Calu3 (cell line): ENCODE results near the gene KRTAP4-8. TPM values are rescaled to one million over a fixed set of nuclear protein-coding genes. Genes with fewer than 3 reads are reported as not detected.
"Not testable (repeated sequence)": the region's sequence is repeated elsewhere in the genome, so short reads cannot be mapped to it uniquely, and the experiment has no call there.

Source experiments
- BruUV-seq: library from RNA; stranded (reverse); fragments of 400-500 nt; replicated peaks from 2 replicates; lab custom pipeline; 2021; lab: Mats Ljungman, UMichigan
- CTCF ChIA-PET: fragments of 300-600 bp; sonication (Branson Sonifier 250); formaldehyde crosslinking; loops from one replicate; lab custom pipeline; 2022; ENCODE audit warnings: antibody characterized with exemption; lab: Charles Lee
- DNase-seq: peaks from one replicate; pipeline ENCODE4 v3.0.0; 2022
- H3K27ac Mint-ChIP-seq: one replicate; pipeline ENCODE4 v1.8.0; 2022; ENCODE audit warnings: mixed read lengths; ENCODE audit not compliant: unreplicated experiment
- H3K27me3 Mint-ChIP-seq: one replicate; pipeline ENCODE4 v1.8.0; 2022; ENCODE audit warnings: mixed read lengths; ENCODE audit not compliant: unreplicated experiment
- H3K36me3 Mint-ChIP-seq: one replicate; pipeline ENCODE4 v1.8.0; 2022; ENCODE audit warnings: mild to moderate bottlenecking, moderate library complexity, mixed read lengths; ENCODE audit not compliant: insufficient read depth, unreplicated experiment
- H3K4me1 Mint-ChIP-seq: one replicate; pipeline ENCODE4 v1.8.0; 2022; ENCODE audit warnings: mild to moderate bottlenecking, low read depth, mixed read lengths; ENCODE audit not compliant: unreplicated experiment
- H3K4me3 Mint-ChIP-seq: one replicate; pipeline ENCODE4 v1.8.0; 2022; ENCODE audit warnings: mild to moderate bottlenecking, low read depth, moderate library complexity, mixed read lengths; ENCODE audit not compliant: unreplicated experiment
- H3K9me3 Mint-ChIP-seq: one replicate; pipeline ENCODE4 v1.8.0; 2022; ENCODE audit warnings: low read depth, mixed read lengths; ENCODE audit not compliant: unreplicated experiment
- intact Hi-C: fragments of 100-400 bp; cut with micrococcal nuclease; formaldehyde crosslinking; loops from one replicate; pipeline ENCODE4 v1.10.0; 2022; ENCODE audit not compliant: unreplicated experiment
- total RNA-seq: library from RNA; stranded (reverse); gene quantifications from 2 replicates; pipeline ENCODE4 v1.2.3, GENCODE V29; 2022
- TF ChIP-seq, protein P1 (sequence below): fragments of 200-600 bp; IDR thresholded peaks from one replicate; pipeline ENCODE4 v1.8.0; 2022; ENCODE audit warnings: antibody characterized with exemption; ENCODE audit not compliant: unreplicated experiment

Gene KRTAP4-8
- total RNA-seq, 1 experiment from 2014 or later, result not detected

DNA sequence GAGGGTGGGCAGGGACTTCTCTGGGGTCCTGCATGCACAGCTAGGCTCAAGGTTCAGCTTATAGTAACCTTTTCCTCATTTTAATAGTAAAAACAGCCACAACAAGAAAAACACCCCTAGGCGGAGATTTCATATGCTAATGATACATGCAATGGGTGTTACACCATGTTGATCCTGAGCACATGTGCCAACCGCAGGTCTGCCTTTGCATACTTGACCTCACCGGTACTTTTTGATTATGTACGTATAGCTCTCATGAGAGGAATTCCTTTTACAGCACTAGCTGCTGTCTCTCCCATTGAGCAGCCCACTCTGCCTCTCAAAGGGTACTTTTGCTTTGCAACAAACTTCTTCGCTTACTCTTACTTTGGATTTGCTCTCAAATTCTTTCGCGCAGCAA lies 1.9 kb downstream of the KRTAP4-8 start:
- H3K27me3 Mint-ChIP-seq, result no peaks in the 10 kb centered on the region
- no TSS peak for BruUV-seq
- CTCF ChIA-PET, result no interaction called here
- H3K4me3 Mint-ChIP-seq, result no peak overlapping the region
- no peak for DNase-seq
- H3K27ac Mint-ChIP-seq, result no peak overlapping the region
- TF ChIP-seq, protein P1, sequence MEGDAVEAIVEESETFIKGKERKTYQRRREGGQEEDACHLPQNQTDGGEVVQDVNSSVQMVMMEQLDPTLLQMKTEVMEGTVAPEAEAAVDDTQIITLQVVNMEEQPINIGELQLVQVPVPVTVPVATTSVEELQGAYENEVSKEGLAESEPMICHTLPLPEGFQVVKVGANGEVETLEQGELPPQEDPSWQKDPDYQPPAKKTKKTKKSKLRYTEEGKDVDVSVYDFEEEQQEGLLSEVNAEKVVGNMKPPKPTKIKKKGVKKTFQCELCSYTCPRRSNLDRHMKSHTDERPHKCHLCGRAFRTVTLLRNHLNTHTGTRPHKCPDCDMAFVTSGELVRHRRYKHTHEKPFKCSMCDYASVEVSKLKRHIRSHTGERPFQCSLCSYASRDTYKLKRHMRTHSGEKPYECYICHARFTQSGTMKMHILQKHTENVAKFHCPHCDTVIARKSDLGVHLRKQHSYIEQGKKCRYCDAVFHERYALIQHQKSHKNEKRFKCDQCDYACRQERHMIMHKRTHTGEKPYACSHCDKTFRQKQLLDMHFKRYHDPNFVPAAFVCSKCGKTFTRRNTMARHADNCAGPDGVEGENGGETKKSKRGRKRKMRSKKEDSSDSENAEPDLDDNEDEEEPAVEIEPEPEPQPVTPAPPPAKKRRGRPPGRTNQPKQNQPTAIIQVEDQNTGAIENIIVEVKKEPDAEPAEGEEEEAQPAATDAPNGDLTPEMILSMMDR, result no peak
- H3K9me3 Mint-ChIP-seq, result peaks cover 3% of the 10 kb centered on the region
- peaks cover 41% of the 10 kb centered on the region for H3K4me1 Mint-ChIP-seq
- no peaks in the 10 kb centered on the region for H3K36me3 Mint-ChIP-seq
- intact Hi-C loops, result no loop called here

- peaks cover 37% of the 10 kb centered on the region for H3K4me1 Mint-ChIP-seq
- BruUV-seq, H3K36me3 Mint-ChIP-seq, DNase-seq, H3K27me3 Mint-ChIP-seq, intact Hi-C loops, H3K9me3 Mint-ChIP-seq, H3K27ac Mint-ChIP-seq, H3K4me3 Mint-ChIP-seq: not testable (repeated sequence)
- CTCF ChIA-PET, result interaction anchor here (0.6 to 0.8 kb wide), 4 partner anchors 10 to 1127 kb away, joined by 3 to 5 read pairs (median 4); no protein-coding TSS in a partner anchor
These were observed 9.1 kb downstream of the KRTAP4-8 start for GRCh38 chr17:41088760-41089352.

- intact Hi-C loops, H3K9me3 Mint-ChIP-seq, H3K27me3 Mint-ChIP-seq, CTCF ChIA-PET, DNase-seq, H3K4me3 Mint-ChIP-seq, H3K27ac Mint-ChIP-seq, H3K36me3 Mint-ChIP-seq, BruUV-seq: not testable (repeated sequence)
- H3K4me1 Mint-ChIP-seq, result peaks cover 38% of the 10 kb centered on the region
These were observed 13.7 kb downstream of the KRTAP4-8 start, which contains the start of gene KRTAP4-7 for GRCh38 chr17:41084100-41084856. Gene KRTAP4-7 (plus strand): TSS chr17:41084150. CDS start chr17:41084207, 57 bp downstream.

GRCh38 chr17:41083427-41083826 lies 14.5 kb downstream of the KRTAP4-8 start:
- DNase-seq, intact Hi-C loops, BruUV-seq, H3K4me3 Mint-ChIP-seq, H3K27ac Mint-ChIP-seq, H3K36me3 Mint-ChIP-seq, H3K27me3 Mint-ChIP-seq, H3K9me3 Mint-ChIP-seq: not testable (repeated sequence)
- peaks cover 32% of the 10 kb centered on the region for H3K4me1 Mint-ChIP-seq
- CTCF ChIA-PET, result interaction anchor here (1.0 kb wide), 1 partner anchor 13 kb away, joined by 3 read pairs; no protein-coding TSS in a partner anchor

GRCh38 chr17:41082626-41083025 lies 15.3 kb downstream of the KRTAP4-8 start:
- Mint-ChIP-seq H3K27ac (peak overlapping the region; percentile 0), H3K9me3 (peaks cover 4% of the 10 kb centered on the region), H3K27me3 (no peaks in the 10 kb centered on the region), H3K36me3 (peaks cover 5% of the 10 kb centered on the region), H3K4me1 (peaks cover 24% of the 10 kb centered on the region), H3K4me3 (no peak overlapping the region)
- CTCF ChIA-PET, result interaction anchor here (0.8 to 1.0 kb wide), 2 partner anchors 8 to 12 kb away, joined by 3 read pairs; no protein-coding TSS in a partner anchor
- no peak for DNase-seq
- no TSS peak for BruUV-seq
- TF ChIP-seq, protein P1, result no peak
- intact Hi-C loops, result no loop called here
